GM21381 (cell line): Measurements from ENCODE around the gene UNC5C.

ENCODE experiments used
- ATAC-seq: cut with Tn5 transposase; IDR thresholded peaks from one replicate; pipeline ENCODE4 v1.9.1; 2021; ENCODE audit warnings: mild to moderate bottlenecking, moderate library complexity; ENCODE audit not compliant: unreplicated experiment

UNC5C gene

DNA sequence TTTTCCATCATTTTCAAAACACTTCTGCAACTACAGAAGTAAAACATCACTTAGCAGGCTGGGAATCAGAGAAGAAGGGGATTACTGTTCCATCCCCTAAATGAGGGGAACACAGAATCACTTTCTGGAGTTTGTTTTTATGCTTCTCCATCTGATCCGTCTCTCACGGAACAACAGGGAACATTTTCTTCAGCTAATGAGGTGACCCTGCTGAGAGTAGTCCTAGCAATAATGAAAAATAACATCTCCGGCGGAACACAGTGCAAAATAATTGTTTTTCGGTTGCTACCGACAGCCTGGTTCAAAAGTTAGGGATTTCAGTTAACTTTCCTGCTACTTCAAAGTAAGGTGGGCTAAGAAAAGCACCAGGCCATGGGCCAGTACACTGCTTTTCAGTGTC lies 322.9 kb downstream of the UNC5C start:
- no peak for ATAC-seq

DNA sequence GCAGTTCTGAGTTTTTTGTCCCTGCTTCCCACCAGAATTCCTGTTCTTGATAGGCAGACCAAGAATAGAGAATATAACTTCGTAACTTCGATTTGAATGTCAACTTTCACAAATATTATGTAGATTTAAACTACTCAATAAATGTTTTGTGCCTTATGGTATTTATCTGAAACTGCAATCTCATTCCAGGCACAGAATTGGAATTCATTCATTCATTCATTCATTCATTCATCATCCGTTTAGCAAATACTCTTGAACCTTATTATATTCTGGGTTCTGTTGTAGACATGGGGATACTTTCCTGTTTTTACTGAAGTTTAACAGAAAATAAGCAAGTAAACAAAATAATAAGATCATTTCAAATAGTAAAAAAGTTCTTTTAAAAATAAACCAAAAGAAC lies 324.4 kb downstream of the UNC5C start:
- ATAC-seq: no peak

DNA sequence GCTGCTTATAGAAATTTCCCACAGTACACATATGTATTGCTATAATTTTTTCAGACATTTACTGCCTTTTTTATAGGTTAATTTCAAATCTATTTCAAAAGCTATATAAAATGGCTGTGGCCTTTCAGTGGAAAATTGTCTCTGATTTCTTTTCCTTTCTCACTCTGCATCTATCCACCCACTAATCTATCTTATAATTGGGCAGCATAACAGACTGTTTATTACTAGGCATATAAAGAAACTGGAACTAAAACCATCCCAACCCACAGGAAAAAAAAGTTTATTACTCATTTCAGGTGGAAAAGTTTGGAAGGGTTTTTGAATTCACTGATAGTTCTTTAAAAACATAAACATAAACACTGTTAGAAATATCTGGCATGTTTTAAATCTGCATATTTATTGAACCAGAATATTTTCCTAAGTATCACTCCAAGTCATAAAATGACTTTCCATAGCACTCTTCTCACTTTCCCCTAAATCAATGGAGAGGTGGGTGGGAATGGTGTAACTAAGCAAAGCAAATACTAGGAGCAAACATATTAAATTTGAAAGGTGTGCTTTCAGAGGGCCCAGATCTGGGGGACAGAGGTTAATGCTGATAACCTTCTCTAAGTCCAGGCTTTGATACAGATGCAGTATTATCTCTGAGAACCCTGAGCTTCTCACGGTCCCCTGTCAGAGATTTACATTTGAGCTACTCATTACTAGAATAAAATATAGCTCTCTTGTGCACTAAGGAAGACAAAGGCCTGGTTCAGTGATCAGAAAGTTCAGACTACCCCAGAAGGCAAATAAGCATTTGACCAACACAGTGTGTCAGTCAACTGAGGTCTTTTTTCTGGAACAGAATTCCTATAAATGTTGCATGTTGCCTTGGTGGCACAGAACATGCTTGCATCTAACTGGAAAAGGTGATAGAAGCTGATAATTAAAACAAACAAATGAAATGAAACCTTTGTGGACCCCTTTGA lies 328.3 kb downstream of the UNC5C start:
- ATAC-seq: no peak

DNA sequence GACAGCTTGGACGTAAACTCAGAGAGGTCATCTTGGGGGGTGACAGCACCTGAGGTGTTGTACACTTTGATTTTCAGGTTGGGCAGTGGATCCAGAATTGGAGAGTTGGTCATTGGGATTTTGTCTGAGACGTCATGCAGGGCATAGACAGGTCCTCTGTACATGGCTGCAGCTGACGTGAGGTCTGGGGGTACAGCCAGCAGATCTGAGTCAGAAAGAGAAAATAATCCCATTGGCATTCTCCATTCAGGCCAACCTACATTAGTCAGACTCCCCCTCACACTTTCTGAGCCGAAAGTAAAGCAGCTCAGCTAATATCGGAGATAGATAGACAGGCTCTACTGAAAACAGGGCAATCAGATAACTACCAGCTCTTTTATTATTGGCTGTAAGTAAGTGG lies 329.7 kb downstream of the UNC5C start:
- ATAC-seq: no peak

DNA sequence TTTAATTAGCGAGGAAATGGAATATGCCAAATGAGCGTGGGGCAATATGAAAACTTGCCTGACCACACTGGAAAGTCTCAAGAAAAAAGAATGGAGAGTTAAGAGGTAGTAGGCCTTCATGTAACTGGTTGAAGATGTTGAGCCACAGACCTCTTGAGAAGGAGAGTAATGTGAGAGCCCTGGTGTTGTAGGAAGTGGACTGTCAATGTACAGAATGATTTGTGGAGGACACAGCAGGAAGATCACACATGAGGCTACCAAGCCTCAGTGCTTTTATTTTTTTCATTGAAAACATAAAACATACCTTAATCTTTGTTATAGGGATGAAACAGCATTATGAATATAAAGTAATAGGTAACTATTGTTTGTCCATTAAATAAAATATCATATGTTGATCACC lies 331.6 kb downstream of the UNC5C start:
- ATAC-seq: no peak

DNA sequence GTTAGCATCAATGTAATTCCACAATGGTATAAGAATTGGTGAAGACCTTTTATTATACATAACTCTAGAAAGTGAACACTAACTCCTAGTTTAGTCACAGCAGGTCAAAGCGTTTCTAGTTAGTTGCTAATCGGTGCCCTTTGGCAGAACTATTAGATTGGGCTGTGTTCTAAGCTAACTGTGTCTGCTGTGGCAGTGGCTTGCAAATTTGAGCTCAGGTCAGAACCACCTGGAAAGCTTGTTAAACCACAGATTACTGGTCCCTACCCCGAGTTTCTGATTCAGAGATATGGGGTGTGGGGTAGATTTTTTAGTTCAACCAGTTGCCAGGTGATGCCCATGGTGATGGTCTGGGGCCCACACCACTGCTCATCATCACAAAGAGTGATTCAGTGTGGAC lies 332.1 kb downstream of the UNC5C start:
- ATAC-seq: no peak

DNA sequence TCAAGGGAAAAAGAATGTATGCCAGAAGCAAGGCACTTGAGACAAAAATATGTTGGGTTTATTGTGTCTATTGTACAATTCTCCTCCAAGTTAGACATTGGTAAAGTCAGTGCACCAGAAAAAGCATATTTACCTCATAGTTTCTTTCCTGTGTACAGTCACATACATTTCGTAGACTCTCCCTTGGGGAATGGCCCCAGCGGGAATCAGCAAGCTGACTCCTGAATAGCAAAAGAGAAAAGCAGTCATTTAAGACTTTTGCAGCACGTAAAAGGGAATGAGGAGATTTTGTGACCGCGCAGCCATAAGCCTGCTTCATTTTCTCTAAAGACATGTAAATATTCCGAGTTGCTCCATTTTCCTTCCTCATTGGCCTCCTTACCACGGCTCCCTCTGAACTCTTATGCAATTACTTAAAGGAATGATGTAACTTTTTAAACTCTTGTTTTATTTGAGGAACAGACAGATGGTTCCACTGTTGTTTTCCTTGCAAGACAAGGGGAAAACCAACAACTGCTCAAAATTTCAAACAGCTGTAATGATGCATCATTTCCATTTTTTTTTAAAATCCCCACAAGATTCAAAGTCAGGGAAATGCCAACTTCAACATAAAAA lies 332.7 kb downstream of the UNC5C start:
- ATAC-seq: no peak

DNA sequence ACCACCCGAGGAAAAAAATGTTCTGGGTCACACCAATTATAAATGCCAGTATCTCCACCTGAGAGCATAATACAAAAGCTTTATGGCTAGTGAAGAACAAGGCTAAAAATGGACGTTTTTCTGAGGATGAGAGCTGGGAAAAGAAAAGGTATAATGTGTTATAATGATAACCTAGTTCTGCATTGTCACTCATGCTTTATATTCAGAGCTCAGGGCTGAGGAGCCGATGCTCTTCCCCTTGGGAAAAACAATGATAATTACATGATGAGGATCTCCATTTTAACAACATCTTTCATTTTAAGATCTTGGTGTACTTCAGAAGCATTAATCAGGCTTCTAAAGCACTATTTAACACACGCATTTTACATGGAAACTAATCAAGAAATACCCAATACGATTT lies 333.7 kb downstream of the UNC5C start:
- ATAC-seq: no peak

DNA sequence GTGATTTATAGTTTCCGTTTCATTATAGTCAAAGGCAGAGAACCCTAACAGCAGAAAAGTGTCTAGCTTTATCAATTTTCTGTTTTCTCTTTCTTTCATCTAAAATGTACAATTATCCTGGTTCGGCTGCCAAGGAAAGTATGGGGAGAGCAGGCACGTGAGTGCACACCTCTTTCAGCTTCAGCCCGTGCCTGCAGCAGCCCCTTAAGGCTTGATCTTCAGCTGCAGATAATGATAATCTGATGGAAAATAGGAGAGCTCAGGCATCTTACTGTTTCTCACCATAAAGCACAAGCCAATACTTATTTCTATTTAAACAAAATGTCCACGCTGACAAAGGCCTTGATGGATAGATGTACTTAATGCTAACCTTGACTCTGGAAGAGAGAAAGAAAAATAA lies 334.4 kb downstream of the UNC5C start:
- ATAC-seq: no peak

DNA sequence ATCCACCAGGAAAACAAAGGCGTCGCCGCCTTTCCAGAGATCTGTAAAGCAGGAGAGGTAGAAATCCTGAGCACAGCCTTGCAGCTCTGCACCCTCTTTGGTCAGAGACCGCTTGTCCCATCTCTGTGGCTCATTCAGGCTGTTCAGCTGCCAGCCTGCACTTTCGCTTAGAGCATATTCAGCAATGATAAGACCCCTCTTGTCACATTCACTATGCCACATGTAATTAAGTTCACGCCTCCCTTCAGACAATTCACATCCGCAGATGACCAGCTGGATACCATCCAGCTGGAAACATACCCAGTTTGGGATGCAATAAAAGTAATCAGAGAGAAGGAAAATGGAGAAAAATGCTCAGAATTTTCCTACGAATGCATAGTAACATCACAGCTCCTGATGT lies 335.4 kb downstream of the UNC5C start:
- ATAC-seq: no peak

DNA sequence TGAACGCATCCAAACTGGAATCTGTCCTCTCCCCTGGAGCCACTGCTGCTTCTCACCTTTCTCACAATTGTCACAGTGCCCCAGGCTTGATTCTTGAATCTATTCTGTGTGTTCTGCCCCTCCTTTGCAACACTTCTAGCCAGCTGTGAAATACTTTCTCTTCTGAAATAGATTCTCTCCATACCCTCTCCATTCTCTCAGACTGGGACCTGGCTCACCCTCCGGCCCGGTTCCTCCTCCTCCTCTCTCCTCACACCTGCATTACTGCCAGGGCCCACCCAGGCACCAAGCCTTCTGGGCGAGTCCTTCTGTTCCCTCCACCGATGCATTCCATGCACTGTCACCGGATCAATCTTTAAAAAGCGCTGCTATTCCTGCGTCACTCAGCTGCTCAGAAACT lies 336.1 kb downstream of the UNC5C start:
- ATAC-seq: no peak

DNA sequence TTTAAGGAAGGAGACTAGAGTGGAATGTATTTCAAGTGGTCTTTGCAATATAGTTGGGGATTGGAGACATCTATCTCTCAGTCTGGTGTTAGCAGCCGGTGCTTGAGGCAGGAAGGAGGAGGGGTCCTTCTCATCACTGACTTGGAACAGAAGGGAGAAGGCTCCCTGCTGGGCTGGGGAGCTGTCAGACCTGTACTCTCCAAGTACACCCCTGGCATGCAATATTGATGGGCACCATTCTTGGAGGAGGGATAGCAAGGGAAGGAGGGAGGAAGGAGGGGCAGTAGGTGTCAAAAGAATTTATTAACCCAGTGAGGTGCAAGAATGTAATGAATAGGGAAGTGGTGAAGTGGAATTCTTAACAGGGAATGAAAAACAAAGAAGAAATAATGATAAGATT lies 338.8 kb downstream of the UNC5C start:
- ATAC-seq: no peak

DNA sequence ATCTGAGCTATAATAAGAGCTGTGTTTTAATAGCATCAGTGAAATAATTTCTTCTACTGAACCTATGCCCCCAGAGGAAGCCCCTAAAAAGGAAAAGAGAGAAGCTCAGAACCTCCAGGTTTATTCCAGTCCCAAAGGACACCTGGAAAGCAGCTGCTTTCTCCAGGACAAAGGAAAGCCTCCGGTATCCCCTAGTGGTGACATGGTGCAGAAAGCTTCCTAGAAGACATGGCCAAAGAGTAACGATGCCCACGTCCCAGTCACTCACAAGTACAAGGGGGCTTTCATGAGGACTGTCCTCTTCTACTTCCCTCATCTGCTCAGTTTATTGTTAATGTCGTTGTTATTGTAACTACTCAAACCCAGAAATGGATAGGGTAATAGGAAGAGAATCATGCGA lies 343.9 kb downstream of the UNC5C start:
- no peak for ATAC-seq

DNA sequence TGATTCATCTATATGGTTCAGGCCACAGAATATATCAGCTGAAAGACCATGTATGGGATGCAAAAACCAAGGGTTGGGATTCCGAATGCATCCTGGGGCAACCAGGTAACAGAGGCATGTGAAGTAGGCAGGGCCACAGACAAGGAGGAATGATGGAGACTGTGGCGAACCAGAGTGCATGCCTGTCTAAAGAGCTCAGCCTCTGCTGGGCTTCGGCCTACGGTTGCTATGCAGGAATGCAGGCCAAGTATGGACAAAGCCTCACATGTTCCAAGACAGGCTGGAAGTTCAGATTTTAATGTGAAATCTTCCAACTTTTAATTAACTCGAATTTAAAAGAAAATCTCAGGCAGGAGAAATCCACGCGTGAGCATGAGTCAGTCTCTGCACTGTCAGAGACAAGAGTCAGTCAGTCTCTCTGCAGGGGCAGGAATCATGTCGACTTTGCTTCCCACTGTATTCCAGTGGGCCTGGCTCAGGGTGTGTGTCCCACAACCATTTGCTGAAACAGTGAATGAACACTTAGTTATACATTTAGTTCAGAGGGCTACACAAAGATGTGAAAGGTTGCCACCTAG lies 344.4 kb downstream of the UNC5C start:
- no peak for ATAC-seq

DNA sequence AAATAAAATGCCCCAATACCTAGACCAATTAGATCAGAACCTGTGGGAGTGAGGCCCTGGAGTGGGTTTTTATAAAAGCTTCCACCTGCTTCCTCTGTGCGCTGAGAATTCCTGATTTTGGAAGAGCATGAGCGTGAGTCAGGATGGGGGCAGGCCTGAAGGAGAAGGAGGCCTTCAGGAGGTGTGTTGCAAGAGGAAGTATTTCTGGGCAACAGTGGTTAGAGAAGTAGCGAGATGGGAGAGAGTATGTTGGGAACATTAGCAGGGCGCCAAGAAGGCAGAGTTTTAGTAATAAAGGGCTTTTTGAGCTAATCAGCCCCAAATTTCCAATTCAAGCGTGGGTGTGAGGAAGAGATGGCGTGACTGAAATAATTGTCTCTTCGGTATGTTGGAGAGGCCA lies 349.8 kb downstream of the UNC5C start:
- no peak for ATAC-seq

DNA sequence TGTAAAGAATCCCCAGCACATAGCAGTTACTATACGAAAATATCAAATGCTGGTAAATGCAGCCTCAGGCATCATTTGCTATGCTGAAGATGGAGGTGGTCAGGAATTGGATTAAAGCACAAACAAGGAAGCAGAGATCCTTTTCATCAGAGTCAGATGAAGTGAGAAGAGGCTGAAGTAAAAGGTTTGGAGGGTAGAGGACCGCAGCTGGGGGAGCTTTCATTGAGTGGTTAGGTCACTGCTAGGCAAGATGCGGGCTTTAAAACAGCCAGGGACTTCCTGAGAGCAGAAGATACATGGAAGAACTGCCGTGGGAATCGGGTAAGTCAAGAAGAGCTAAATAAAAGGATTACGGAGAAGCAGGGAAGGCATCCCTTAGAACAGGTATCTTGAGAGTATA lies 351.4 kb downstream of the UNC5C start:
- ATAC-seq: no peak

DNA sequence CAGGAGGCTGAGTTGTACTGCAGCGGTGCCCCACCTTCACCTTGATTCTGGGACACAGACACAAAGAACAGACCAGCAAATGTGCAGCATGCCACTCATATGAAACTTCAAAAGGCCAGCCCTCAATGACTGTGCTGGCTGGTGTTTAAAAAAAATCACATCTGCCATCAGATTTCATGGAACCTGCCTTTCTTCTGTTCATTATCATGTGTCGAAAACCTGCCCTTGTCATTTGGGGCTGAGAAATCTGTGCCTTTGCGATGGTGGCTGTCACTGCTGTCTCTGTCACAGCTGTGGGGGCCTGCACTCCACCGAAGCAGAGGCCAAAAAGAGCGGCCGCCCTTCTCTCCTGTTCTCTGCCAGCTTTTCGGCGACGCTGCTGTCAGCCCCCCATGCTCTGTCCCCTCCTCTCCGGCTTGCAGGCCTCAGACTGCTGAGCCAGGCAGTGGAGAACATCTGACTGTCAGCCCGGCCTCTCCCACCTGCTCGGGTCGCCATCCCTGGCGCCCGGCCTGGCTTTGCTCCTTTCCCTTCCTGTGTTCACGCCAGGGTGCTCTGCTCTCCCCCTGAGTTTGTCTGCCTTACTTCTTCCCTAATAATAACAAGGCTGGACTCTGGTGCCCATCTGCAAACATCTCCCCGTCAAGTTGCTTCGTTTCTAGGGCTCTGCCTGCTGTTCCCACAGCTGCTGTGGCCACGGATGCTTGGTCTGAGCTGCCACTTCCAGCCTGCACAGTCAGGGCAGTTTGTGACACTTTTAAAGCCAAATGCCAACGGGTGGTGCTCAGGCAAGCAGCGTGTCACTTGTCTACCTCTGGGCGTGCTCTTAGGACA lies 355.2 kb downstream of the UNC5C start:
- no peak for ATAC-seq

DNA sequence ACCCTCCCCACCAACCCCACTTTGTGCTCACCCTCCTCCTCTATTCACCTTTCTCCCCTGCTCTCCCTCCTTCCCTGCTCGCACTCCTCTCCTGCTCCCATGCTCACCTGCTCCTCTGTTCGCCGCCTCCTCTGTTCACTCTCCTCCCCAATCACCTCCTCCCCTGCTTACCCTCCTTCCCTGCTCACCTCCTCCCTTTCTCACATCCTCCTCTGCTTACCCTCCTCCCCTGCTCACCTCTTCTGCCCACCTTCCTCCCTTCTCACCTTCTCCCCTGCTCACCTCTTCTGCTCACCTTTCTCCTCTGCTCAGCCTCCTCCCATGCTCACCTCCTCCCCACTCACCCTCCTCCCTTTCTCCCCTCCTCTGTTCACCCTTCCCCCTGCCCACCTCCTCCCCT lies 357.2 kb downstream of the UNC5C start:
- no peak for ATAC-seq

DNA sequence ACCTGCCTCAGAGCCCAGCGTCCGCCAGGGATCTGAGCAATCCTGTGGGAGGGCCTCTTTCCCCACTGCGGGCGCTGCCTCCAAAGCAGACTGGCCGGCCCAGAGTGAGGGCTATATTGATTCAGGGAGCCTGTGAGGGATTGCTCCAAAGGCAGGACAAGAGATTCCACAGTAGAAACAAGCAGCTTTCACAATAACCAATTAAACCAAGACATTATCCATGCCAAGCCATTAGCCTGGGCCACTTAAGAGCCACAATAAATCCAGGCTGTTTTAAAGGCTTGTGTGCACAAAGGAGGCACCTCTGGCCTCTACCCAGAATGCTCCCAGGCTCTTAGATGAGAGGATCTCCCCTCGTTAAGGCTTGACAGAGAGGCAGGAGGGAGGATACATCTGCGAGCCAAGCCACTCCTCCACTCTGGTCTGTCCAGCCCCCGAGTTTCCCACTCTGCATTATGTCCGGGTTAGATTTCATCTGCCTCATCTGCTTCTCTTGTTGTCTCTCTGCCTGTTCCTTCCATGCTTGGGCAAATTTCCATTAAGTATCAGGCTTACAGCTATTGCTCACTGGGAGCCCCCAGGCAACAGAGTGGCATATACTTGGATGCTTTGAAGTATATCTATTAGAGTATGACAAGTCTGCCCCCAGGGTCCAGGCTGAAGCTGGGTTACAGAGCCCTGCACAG lies 357.9 kb downstream of the UNC5C start:
- no peak for ATAC-seq

DNA sequence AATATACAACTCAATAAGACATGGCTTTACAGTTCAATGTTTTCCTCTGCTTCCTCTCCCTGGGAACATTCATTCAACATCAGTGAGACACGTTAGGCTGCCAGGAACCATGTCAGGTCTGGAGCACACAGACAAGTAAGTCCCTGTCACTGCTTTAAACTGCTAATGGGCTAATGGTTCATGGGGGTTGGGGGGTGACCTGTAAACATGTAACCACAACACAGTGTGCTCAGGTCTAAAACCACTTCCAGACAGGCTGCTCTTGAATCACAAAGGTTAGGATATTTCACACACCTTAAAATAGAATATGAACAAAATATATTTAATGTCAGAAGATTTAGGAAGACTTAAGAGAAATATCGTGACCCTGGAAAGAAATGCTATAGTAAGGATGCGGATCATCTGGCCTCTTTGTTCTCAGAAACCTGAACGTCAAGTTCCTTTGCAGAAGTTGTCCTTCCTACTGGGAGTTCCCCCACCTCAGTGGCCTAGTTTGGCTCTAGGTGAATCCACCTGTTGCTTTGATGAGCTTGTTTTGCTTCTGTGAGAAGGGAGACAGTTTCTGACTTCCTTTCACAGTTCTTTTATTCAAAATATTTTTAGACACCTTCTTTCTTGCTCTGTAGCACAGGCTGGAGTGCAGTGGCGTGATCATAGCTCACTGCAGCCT lies 359.9 kb downstream of the UNC5C start:
- no peak for ATAC-seq
